Measurements from ENCODE around the gene MAP1LC3A.

DNA sequence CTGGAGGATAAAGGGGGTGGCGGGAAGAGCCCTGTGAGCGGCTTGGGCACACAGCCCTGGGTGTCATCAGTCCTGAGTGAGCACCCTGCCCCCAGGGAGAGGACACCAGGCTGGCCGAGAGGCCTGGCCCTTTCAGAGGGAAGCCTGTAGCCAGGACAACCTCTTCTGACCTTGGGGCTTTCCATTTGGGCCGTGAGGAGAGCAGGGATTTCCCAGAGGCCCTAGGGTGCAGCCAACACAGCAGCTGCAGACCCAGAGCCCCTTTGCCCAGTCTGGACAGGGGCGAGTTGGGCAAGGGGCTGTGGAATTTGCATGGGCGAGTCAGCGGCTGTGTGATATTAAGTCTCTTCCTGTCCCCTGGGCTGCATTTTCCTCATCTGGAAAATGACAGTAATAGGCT lies 6.3 kb downstream of the MAP1LC3A start:
- TF ChIP-seq EZH2 (IDR thresholded peaks at IDR 0.05; ENCODE audit: insufficient read depth, poor library complexity, severe bottlenecking): no peak
- no peak for TF ChIP-seq EZH2phosphoT487 (IDR thresholded peaks at IDR 0.05; ENCODE audit: insufficient read depth, low read depth)

Data from GM23248 (cell line).